ENCODE results near the gene ODR4.

DNA sequence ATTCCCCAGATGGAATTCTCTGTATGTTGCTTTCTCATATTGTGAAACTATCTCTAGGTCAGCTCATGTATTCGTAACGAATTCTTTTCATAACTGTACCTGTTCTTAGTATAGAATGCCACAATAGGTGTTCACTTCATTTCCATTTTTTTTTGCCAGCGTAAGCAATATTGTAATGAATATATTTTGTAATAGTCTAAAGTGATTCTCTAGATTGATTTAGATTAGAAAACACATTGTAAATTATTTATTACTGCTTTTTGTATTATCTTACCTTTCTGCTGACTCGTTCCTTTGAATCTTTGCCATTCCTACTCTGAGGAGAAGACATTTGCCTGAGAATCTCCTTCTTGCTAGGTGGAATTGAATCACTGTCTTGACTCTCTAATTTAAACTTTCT lies 70.5 kb downstream of the ODR4 start:
- TF ChIP-seq CTCF (IDR thresholded peaks at IDR 0.05) = no peak
- TF ChIP-seq POLR2A (IDR thresholded peaks at IDR 0.05) = no peak

Measured in Peyer's patch (tissue), 4 donors.